Nephron progenitor cell (in vitro differentiated cells): ENCODE results near the gene CCDC178.

Experiments
- DNase-seq: peaks from one replicate; pipeline ENCODE4 v3.0.0; 2021
- H3K27ac Mint-ChIP-seq: 2 replicates; pipeline ENCODE4 v1.8.0; 2021; ENCODE audit warnings: mild to moderate bottlenecking, moderate library complexity, mixed read lengths
- H3K27me3 Mint-ChIP-seq: 2 replicates; pipeline ENCODE4 v1.8.0; 2021; ENCODE audit warnings: mild to moderate bottlenecking, low read depth, mixed read lengths; ENCODE audit not compliant: poor library complexity
- H3K36me3 Mint-ChIP-seq: 2 replicates; pipeline ENCODE4 v1.8.0; 2021; ENCODE audit warnings: low read depth, mixed read lengths
- H3K4me1 Mint-ChIP-seq: 2 replicates; pipeline ENCODE4 v1.8.0; 2021; ENCODE audit warnings: mixed read lengths
- H3K4me3 Mint-ChIP-seq: 2 replicates; pipeline ENCODE4 v1.8.0; 2021; ENCODE audit warnings: mild to moderate bottlenecking, moderate library complexity, mixed read lengths
- H3K9me3 Mint-ChIP-seq: 2 replicates; pipeline ENCODE4 v1.8.0; 2021; ENCODE audit warnings: mild to moderate bottlenecking, moderate library complexity, mixed read lengths
- TF ChIP-seq, protein P1 (sequence below): fragments of 200-600 bp; sonication (generic); IDR thresholded peaks from 2 replicates; pipeline ENCODE4 v1.5.0; 2021; ENCODE audit warnings: antibody characterized with exemption

The CCDC178 gene

DNA sequence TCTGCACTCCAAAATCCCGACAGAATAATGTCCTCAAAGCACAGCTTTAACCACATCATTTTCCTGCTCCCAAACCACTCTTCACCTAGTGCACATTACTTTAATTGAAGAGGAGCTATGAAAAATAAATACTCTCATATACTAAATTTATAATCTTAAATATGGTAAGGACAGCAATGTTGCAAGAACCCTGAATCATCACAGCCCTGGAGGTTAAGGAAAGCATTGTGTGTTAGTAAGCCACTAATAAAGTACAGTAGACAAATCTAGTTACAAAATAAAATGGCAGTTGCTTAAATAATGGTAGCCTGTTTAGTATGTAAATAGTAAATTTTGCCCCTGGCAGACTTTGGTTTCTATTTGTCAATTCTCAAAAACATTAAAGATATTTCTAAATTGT, 27.0 kb upstream of the CCDC178 start:
- Mint-ChIP-seq H3K9me3 (no peaks in the 10 kb centered on the region), H3K27me3 (no peaks in the 10 kb centered on the region), H3K36me3 (no peaks in the 10 kb centered on the region), H3K27ac (peak overlapping the region; percentile 15), H3K4me3 (no peak overlapping the region), H3K4me1 (peaks cover 13% of the 10 kb centered on the region)
- TF ChIP-seq, protein P1, sequence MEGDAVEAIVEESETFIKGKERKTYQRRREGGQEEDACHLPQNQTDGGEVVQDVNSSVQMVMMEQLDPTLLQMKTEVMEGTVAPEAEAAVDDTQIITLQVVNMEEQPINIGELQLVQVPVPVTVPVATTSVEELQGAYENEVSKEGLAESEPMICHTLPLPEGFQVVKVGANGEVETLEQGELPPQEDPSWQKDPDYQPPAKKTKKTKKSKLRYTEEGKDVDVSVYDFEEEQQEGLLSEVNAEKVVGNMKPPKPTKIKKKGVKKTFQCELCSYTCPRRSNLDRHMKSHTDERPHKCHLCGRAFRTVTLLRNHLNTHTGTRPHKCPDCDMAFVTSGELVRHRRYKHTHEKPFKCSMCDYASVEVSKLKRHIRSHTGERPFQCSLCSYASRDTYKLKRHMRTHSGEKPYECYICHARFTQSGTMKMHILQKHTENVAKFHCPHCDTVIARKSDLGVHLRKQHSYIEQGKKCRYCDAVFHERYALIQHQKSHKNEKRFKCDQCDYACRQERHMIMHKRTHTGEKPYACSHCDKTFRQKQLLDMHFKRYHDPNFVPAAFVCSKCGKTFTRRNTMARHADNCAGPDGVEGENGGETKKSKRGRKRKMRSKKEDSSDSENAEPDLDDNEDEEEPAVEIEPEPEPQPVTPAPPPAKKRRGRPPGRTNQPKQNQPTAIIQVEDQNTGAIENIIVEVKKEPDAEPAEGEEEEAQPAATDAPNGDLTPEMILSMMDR: no peak
- DNase-seq: no peak

DNA sequence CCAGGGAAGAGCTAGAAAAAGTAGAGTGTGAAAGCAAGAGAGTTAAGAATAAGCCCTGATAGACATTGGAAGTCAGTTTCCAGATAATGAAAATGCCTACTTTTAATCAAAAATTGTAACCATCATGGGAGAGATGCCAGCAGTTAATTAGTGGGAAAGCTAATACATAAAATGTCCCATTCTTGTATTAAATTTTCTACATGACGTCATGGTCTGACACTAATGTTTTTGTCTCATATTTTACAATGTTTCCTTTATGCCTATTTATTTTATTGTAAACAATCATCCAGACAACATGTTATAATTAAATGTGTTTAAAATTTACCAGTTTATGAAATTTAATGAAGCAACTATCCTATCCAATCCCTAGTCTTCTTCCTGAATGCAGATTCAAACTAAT, 26.3 kb upstream of the CCDC178 start:
- H3K9me3 Mint-ChIP-seq: no peaks in the 10 kb centered on the region
- H3K4me3 Mint-ChIP-seq: no peak overlapping the region
- no peaks in the 10 kb centered on the region for H3K27me3 Mint-ChIP-seq
- no peaks in the 10 kb centered on the region for H3K36me3 Mint-ChIP-seq
- no peak for DNase-seq
- H3K27ac Mint-ChIP-seq: no peak overlapping the region
- TF ChIP-seq, protein P1: no peak
- H3K4me1 Mint-ChIP-seq: peaks cover 13% of the 10 kb centered on the region

DNA sequence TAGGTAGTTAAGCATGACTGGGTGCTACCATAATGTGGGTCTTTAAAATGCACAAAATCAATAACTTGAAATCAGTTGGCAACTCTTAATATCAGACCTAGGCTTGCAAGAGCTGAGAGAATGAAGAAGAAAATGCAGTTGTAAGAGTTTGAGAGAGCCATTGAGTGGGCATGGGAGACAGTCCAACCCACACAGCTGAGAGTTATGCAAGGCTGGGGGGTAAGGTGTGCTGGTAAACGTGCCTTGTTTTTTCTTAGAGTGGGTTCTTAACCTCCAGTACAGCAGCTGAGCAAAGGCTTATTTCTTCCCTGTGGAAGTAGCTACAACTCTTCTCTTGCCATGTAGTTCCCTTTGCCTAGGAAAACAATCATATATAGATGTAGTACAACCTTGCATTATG, 20.2 kb upstream of the CCDC178 start:
- Mint-ChIP-seq H3K4me1 (no peaks in the 10 kb centered on the region), H3K9me3 (no peaks in the 10 kb centered on the region), H3K36me3 (no peaks in the 10 kb centered on the region), H3K4me3 (no peak overlapping the region), H3K27me3 (no peaks in the 10 kb centered on the region), H3K27ac (no peak overlapping the region)
- TF ChIP-seq, protein P1: no peak
- no peak for DNase-seq

DNA sequence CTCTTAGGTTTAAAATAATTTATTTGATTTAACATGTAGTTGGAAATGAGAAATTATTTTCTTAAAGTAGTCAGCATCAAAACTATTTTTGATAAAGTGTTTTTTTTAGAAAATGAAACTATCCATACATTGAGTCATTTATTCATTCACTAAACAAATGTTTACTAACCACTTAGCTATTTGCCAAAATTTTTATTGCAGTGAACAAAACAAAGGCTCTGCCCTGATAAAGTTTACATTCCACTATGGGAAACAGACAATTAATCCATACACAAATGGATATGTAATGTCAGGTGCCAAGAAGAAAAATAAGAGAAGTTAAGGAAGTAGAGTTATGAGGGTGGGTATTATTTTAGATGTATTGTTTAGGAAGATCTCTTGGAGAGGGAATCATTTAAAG, 19.1 kb upstream of the CCDC178 start:
- Mint-ChIP-seq H3K27me3 (no peaks in the 10 kb centered on the region), H3K27ac (no peak overlapping the region), H3K36me3 (no peaks in the 10 kb centered on the region), H3K9me3 (no peaks in the 10 kb centered on the region), H3K4me3 (no peak overlapping the region), H3K4me1 (no peaks in the 10 kb centered on the region)
- TF ChIP-seq, protein P1: no peak
- DNase-seq: no peak

DNA sequence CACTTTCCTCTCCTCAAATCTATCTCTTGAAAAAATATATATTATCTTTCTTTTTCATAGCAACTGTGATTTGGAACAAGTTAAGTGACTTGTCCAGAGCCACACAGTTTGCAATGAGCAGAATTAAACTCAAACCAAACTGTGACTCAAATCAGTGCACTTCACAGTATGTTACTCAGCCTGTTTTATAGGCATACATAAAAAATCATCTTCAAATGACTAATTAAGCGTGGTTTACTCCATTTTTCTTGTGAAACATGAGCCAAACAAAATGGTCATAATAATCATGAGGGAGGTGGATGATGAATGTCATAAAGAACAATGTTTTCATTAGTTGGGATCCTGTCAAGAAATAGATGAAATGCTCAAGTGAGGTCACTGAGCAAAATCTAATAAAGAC, 6.1 kb upstream of the CCDC178 start:
- TF ChIP-seq, protein P1: no peak
- Mint-ChIP-seq H3K4me1 (no peaks in the 10 kb centered on the region), H3K4me3 (no peak overlapping the region), H3K27me3 (peaks cover 14% of the 10 kb centered on the region), H3K9me3 (no peaks in the 10 kb centered on the region), H3K27ac (no peak overlapping the region), H3K36me3 (no peaks in the 10 kb centered on the region)
- no peak for DNase-seq

DNA sequence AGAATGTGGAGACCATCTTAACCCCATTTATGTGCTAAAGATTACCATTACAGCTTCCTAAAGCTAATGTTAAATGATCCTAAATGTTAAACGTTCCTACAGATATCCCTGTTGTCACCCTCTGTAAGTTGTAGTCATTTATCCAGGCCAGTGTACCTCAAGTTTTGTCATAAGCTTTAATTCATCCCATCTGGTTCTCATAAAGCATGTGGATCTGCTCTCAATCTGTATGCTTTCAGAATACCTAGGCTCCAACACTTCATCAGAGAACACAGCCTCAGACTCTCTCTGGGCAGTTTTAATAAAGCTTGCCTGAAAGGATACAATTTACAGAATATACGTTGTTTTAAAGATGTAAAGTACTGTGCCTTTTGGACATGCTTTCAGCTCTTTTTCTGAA, 4.2 kb upstream of the CCDC178 start:
- Mint-ChIP-seq H3K27me3 (peaks cover 20% of the 10 kb centered on the region), H3K9me3 (no peaks in the 10 kb centered on the region), H3K27ac (no peak overlapping the region), H3K4me3 (no peak overlapping the region), H3K4me1 (peaks cover 2% of the 10 kb centered on the region), H3K36me3 (no peaks in the 10 kb centered on the region)
- no peak for DNase-seq
- TF ChIP-seq, protein P1: no peak
